ENCODE measurements around the gene PTPN6. TPM values are rescaled to one million over a fixed set of nuclear protein-coding genes. Genes with fewer than 3 reads are reported as not detected.

PTPN6 gene
- total RNA-seq, 1 donor from 2014 or later: 154 TPM

DNA sequence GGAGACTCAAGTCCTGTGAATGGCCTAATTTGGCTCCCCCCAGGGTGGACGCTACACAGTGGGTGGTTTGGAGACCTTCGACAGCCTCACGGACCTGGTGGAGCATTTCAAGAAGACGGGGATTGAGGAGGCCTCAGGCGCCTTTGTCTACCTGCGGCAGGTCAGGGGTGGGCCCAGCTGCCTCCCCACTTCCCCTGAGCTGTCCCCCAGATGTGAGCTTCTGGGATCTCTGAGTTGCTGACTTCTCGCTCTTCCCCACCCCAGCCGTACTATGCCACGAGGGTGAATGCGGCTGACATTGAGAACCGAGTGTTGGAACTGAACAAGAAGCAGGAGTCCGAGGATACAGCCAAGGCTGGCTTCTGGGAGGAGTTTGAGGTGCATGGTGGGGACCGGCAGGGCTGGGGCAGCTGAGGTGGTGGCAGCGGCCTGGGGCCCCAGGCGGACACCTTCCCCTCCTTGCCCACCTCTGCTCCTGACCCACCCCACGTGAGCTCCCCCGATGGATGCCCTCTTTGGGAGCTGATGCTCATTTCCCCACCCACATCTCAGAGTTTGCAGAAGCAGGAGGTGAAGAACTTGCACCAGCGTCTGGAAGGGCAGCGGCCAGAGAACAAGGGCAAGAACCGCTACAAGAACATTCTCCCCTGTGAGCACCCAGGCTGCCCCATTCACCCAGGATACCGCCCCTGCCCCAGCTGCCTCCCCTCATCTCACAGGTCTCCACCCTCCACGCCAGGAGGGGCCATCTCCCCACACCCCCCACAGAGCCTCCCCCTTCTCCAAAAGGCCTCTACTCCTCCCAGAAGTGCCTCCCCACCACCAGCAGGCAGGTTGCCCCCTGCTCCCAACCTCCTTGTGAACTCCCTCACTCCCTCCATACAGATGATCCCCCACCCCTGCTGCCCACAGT is 4.2 kb downstream of the PTPN6 start:
- no peak overlapping the region for H3K4me3 ChIP-seq
- H3K27me3 ChIP-seq: no peaks in the 10 kb centered on the region
- no peak for ATAC-seq
- DNase-seq: peak; percentile 58
- H3K4me1 ChIP-seq: peaks cover 48% of the 10 kb centered on the region
- intact Hi-C loops (cut with DNase I): no loop called here
- H3K36me3 ChIP-seq: no peaks in the 10 kb centered on the region
- H3K9me3 ChIP-seq: no peaks in the 10 kb centered on the region
- H3K27ac ChIP-seq: peak overlapping the region; percentile 55
- TF ChIP-seq, protein P1, sequence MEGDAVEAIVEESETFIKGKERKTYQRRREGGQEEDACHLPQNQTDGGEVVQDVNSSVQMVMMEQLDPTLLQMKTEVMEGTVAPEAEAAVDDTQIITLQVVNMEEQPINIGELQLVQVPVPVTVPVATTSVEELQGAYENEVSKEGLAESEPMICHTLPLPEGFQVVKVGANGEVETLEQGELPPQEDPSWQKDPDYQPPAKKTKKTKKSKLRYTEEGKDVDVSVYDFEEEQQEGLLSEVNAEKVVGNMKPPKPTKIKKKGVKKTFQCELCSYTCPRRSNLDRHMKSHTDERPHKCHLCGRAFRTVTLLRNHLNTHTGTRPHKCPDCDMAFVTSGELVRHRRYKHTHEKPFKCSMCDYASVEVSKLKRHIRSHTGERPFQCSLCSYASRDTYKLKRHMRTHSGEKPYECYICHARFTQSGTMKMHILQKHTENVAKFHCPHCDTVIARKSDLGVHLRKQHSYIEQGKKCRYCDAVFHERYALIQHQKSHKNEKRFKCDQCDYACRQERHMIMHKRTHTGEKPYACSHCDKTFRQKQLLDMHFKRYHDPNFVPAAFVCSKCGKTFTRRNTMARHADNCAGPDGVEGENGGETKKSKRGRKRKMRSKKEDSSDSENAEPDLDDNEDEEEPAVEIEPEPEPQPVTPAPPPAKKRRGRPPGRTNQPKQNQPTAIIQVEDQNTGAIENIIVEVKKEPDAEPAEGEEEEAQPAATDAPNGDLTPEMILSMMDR (IDR thresholded peaks at IDR 0.05): no peak

DNA sequence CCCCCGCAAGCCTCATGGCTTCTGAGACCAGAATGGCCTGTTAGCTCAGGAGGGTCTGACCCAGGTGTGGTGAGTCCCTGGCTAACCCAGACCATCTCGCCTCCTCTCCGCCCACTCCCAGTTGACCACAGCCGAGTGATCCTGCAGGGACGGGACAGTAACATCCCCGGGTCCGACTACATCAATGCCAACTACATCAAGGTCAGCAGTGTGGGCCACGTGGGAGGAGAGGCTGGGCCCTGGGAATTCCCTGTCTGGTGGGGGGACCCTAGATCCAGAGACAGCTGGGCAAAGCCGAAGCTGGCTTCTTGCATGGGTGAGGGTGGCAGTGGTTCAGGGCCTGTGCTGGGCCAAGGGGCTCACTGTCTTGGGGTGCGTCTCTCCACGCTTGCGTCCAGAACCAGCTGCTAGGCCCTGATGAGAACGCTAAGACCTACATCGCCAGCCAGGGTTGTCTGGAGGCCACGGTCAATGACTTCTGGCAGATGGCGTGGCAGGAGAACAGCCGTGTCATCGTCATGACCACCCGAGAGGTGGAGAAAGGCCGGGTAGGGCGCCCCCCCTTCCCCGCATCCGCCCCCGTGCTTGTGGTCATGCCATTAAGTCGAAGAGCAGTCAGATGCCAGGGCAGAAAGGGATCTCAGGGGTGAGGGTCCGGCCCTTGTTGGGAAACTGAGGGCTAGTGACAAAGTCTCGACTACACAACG is 5.0 kb downstream of the PTPN6 start:
- ATAC-seq (no peak), DNase-seq (peak; percentile 72)
- H3K36me3 ChIP-seq: no peaks in the 10 kb centered on the region
- H3K27me3 ChIP-seq: no peaks in the 10 kb centered on the region
- H3K4me1 ChIP-seq: peaks cover 51% of the 10 kb centered on the region
- H3K4me3 ChIP-seq: no peak overlapping the region
- no peak overlapping the region for H3K27ac ChIP-seq
- H3K9me3 ChIP-seq: no peaks in the 10 kb centered on the region
- intact Hi-C loops (cut with DNase I): no loop called here
- TF ChIP-seq, protein P1 (IDR thresholded peaks at IDR 0.05): no peak

DNA sequence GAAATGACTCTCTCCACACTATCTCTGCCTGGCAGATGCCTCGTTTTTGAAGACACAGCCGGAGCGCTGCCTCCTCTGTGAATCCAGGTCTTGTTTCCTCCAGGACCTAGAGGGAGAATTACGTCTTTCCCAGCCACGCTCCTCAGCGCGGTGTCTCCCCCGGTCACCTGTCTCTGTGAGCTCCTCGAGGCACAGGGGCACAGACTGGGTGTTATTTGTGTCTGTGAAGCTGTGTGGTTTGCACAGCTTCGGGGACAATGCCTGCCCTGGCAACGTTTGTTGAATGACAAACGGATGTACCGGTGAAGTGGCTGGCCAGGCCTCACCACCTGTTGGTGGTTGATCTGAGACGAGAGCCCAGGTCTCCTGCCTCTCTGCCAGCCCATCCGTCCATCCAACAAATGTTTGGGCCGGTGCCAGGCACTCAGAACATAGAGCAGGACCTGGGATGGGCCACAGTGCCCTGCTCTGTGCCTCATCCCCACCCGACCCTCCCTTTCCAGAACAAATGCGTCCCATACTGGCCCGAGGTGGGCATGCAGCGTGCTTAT is 6.1 kb downstream of the PTPN6 start:
- DNase-seq: no peak
- TF ChIP-seq, protein P1 (IDR thresholded peaks at IDR 0.05): no peak
- H3K4me1 ChIP-seq: peaks cover 61% of the 10 kb centered on the region
- peak overlapping the region; percentile 17 for H3K27ac ChIP-seq
- no peak overlapping the region for H3K4me3 ChIP-seq
- no peak for ATAC-seq
- no peaks in the 10 kb centered on the region for H3K27me3 ChIP-seq
- H3K9me3 ChIP-seq: no peaks in the 10 kb centered on the region
- H3K36me3 ChIP-seq: no peaks in the 10 kb centered on the region
- intact Hi-C loops (cut with DNase I): no loop called here

DNA sequence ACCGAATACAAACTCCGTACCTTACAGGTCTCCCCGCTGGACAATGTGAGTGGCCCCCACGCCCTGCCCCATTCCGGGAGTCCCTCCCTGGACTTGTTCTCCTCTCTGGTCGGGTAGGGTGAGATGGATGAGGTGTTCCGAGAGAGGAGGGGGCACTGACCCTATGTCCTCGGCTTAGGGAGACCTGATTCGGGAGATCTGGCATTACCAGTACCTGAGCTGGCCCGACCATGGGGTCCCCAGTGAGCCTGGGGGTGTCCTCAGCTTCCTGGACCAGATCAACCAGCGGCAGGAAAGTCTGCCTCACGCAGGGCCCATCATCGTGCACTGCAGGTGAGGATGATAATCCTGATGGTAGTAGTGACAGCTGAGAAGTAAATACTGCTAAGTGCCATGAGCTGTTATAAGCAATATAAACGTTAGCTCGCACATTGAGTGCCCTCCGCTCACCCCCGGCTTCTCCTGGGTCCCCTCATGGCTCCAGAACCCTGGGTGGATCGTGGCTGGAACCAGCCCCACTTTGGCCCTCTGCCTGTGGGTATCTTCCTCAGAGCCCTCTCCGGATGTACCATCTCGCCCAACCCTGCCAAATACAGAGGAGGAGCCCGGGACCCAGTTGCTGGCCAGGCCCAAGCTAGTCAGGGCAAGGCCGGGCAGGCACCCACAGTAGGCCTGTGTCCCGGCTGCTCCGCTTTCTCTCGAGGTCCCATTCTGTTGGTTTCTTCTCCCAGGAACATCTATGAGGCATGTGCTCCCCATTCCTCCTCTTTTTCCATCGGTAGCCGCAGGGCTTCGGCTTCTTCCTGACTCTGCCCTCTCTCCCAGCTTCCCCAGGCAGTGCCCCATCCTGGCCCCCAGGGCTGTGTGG is 6.8 kb downstream of the PTPN6 start:
- intact Hi-C loops (cut with DNase I): no loop called here
- Histone ChIP-seq H3K9me3 (no peaks in the 10 kb centered on the region), H3K27ac (peak overlapping the region; percentile 71), H3K27me3 (no peaks in the 10 kb centered on the region), H3K4me1 (peaks cover 66% of the 10 kb centered on the region), H3K36me3 (no peaks in the 10 kb centered on the region), H3K4me3 (no peak overlapping the region)
- ATAC-seq: no peak
- DNase-seq: no peak
- TF ChIP-seq, protein P1 (IDR thresholded peaks at IDR 0.05): no peak

DNA sequence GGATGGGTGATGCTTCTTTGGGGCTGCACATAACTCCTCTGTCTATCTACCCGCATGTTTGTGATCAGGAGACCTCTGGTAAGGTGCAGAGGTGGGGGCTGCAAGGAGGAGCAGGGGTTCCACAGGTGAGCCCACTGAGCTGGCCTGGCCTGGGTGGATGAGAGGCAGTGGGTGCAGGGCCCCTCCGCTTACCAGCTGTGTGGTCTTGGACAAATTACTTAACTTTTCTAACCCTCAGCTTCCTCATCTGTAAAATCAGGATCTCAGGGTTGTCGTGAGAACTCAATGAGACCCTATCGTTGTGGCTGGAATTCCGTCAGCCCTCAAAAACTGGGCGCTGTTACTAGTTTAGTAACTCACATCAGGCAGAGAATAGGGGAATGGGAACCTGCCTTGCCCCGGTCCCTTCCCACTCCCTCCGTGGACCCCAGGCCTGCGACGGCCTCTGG is 7.5 kb downstream of the PTPN6 start:
- Histone ChIP-seq H3K36me3 (no peaks in the 10 kb centered on the region), H3K27me3 (no peaks in the 10 kb centered on the region), H3K9me3 (no peaks in the 10 kb centered on the region), H3K4me1 (peaks cover 66% of the 10 kb centered on the region), H3K4me3 (peak overlapping the region; percentile 8), H3K27ac (peak overlapping the region; percentile 71)
- no peak for DNase-seq
- ATAC-seq: no peak
- TF ChIP-seq, protein P1 (IDR thresholded peaks at IDR 0.05): no peak
- intact Hi-C loops (cut with DNase I): no loop called here
